H9 (cell line): ENCODE results near the gene FMO2. TPM values are rescaled to one million over a fixed set of nuclear protein-coding genes. Genes with fewer than 3 reads are reported as not detected.

ENCODE experiments used
- DNase-seq: peaks from one replicate; pipeline ENCODE4 v3.0.0-alpha.2; 2017
- H2AFZ ChIP-seq: one replicate; pipeline ENCODE4 v1.6.1; 2013; ENCODE audit warnings: mild to moderate bottlenecking, low read length, control low read depth, moderate library complexity
- H2AK5ac ChIP-seq: 2 replicates; pipeline ENCODE4 v1.6.1; 2013; ENCODE audit warnings: low read length, control low read depth, mixed read lengths; ENCODE audit not compliant: insufficient read length
- H2BK120ac ChIP-seq: one replicate; pipeline ENCODE4 v1.6.1; 2013; ENCODE audit warnings: low read depth, mild to moderate bottlenecking, low read length, control low read depth, inconsistent platforms; ENCODE audit not compliant: poor library complexity, severe bottlenecking
- H2BK12ac ChIP-seq: 2 replicates; pipeline ENCODE4 v1.6.1; 2013; ENCODE audit warnings: low read length, control low read depth, mixed read lengths, low read depth; ENCODE audit not compliant: insufficient read length
- H2BK15ac ChIP-seq: 2 replicates; pipeline ENCODE4 v1.6.1; 2013; ENCODE audit warnings: low read depth, low read length, control low read depth
- H2BK20ac ChIP-seq: one replicate; pipeline ENCODE4 v1.6.1; 2013; ENCODE audit warnings: low read depth, mild to moderate bottlenecking, low read length, control low read depth, inconsistent platforms; ENCODE audit not compliant: poor library complexity, severe bottlenecking
- H2BK5ac ChIP-seq: 2 replicates; pipeline ENCODE4 v1.6.1; 2013; ENCODE audit warnings: low read length, control low read depth, mixed read lengths; ENCODE audit not compliant: insufficient read length
- H3K14ac ChIP-seq: 2 replicates; pipeline ENCODE4 v1.6.1; 2013; ENCODE audit warnings: low read length, control low read depth; ENCODE audit not compliant: insufficient read depth
- H3K18ac ChIP-seq: 2 replicates; pipeline ENCODE4 v1.6.1; 2013; ENCODE audit warnings: low read depth, mild to moderate bottlenecking, mixed read lengths, low read length, control low read depth; ENCODE audit not compliant: insufficient read length
- H3K23ac ChIP-seq: 2 replicates; pipeline ENCODE4 v1.6.1; 2013; ENCODE audit warnings: low read length, control low read depth, mixed read lengths, low read depth; ENCODE audit not compliant: insufficient read length
- H3K23me2 ChIP-seq: 2 replicates; pipeline ENCODE4 v1.6.1; 2013; ENCODE audit warnings: low read depth, mild to moderate bottlenecking, mixed read lengths, low read length, control low read depth; ENCODE audit not compliant: insufficient read length, poor library complexity, severe bottlenecking
- H3K27ac ChIP-seq: 2 replicates; pipeline ENCODE4 v1.5.1; 2013; ENCODE audit warnings: low read length, control low read depth, mixed read lengths, low read depth; ENCODE audit not compliant: insufficient read length
- H3K27me3 ChIP-seq: 2 replicates; pipeline ENCODE4 v1.6.1; 2013; ENCODE audit warnings: low read length, control low read depth, inconsistent platforms; ENCODE audit not compliant: insufficient read depth
- H3K4ac ChIP-seq: 2 replicates; pipeline ENCODE4 v1.6.1; 2013; ENCODE audit warnings: low read depth, mild to moderate bottlenecking, control low read depth, inconsistent platforms, low read length, moderate library complexity
- H3K4me1 ChIP-seq: 2 replicates; pipeline ENCODE4 v1.6.1; 2013; ENCODE audit warnings: low read length, control low read depth, inconsistent platforms; ENCODE audit not compliant: insufficient read depth
- H3K4me2 ChIP-seq: 2 replicates; pipeline ENCODE4 v1.6.1; 2013; ENCODE audit warnings: low read length, control low read depth, mixed read lengths; ENCODE audit not compliant: insufficient read length, insufficient read depth
- H3K56ac ChIP-seq: 2 replicates; pipeline ENCODE4 v1.6.1; 2013; ENCODE audit warnings: low read depth, mild to moderate bottlenecking, mixed read lengths, low read length, control low read depth; ENCODE audit not compliant: insufficient read length
- H3K79me1 ChIP-seq: 2 replicates; pipeline ENCODE4 v1.6.1; 2013; ENCODE audit warnings: low read depth, mild to moderate bottlenecking, moderate library complexity, low read length, control low read depth, inconsistent platforms; ENCODE audit not compliant: insufficient read depth, poor library complexity, severe bottlenecking
- H3K79me2 ChIP-seq: 2 replicates; pipeline ENCODE4 v1.6.1; 2013; ENCODE audit warnings: low read length, control low read depth, inconsistent platforms; ENCODE audit not compliant: insufficient read depth
- H3K9ac ChIP-seq: 2 replicates; pipeline ENCODE4 v1.6.1; 2013; ENCODE audit warnings: low read length, control low read depth, mixed read lengths; ENCODE audit not compliant: insufficient read length; ENCODE audit errors: extremely low read depth
- H3K9me3 ChIP-seq: one replicate; pipeline ENCODE4 v1.6.1; 2013; ENCODE audit warnings: low read depth, low read length, inconsistent platforms; ENCODE audit not compliant: control insufficient read depth
- H3T11ph ChIP-seq: one replicate; pipeline ENCODE4 v1.6.1; 2013; ENCODE audit warnings: mild to moderate bottlenecking, low read length, control low read depth, inconsistent platforms
- H4K20me1 ChIP-seq: one replicate; pipeline ENCODE4 v1.6.1; 2013; ENCODE audit not compliant: control insufficient read depth, insufficient read length, insufficient read depth
- H4K5ac ChIP-seq: 2 replicates; pipeline ENCODE4 v1.6.1; 2013; ENCODE audit warnings: low read depth, mild to moderate bottlenecking, mixed read lengths, low read length, control low read depth; ENCODE audit not compliant: insufficient read length
- H4K8ac ChIP-seq: replicated peaks from 2 replicates; pipeline ENCODE4 v1.6.1; 2013; ENCODE audit warnings: low read length, control low read depth, mixed read lengths, low read depth; ENCODE audit not compliant: insufficient read length
- H4K91ac ChIP-seq: 2 replicates; pipeline ENCODE4 v1.6.1; 2013; ENCODE audit warnings: low read depth, mild to moderate bottlenecking, moderate library complexity, mixed read lengths, low read length, control low read depth; ENCODE audit not compliant: insufficient read length
- H3K27ac Mint-ChIP-seq, 3 experiments: 2 replicates in 2 of 3; 3 replicates in 1 of 3; pipeline ENCODE4 v1.8.0; 2020 to 2021; ENCODE audit warnings: mixed read lengths in 3 of 3, mild to moderate bottlenecking in 1 of 3, moderate library complexity in 1 of 3
- H3K27me3 Mint-ChIP-seq: 2 replicates; pipeline ENCODE4 v1.8.0; 2021; ENCODE audit warnings: low read depth, mild to moderate bottlenecking, moderate library complexity, mixed read lengths
- H3K36me3 Mint-ChIP-seq, 3 experiments: 2 replicates in 2 of 3; 3 replicates in 1 of 3; pipeline ENCODE4 v1.8.0; 2020 to 2021; ENCODE audit warnings: low read depth in 3 of 3, mixed read lengths in 3 of 3; ENCODE audit not compliant: insufficient read depth in 1 of 3
- H3K4me1 Mint-ChIP-seq, 2 experiments: 2 replicates each; pipeline ENCODE4 v1.8.0; 2020; ENCODE audit warnings: mixed read lengths in 2 of 2
- H3K4me3 Mint-ChIP-seq, 2 experiments: 2 replicates in 1 of 2; 3 replicates in 1 of 2; pipeline ENCODE4 v1.8.0; 2020 to 2021; ENCODE audit warnings: mild to moderate bottlenecking in 2 of 2, mixed read lengths in 2 of 2, moderate library complexity in 1 of 2
- H3K9me3 Mint-ChIP-seq, 2 experiments: 2 replicates in 1 of 2; 3 replicates in 1 of 2; pipeline ENCODE4 v1.8.0; 2020; ENCODE audit warnings: mild to moderate bottlenecking in 2 of 2, mixed read lengths in 2 of 2, moderate library complexity in 1 of 2
- CTCF ChIP-seq: fragments of 200-600 bp; sonication (generic); conservative IDR thresholded peaks from 3 replicates; pipeline ENCODE4 v1.8.0; 2021; ENCODE audit warnings: antibody characterized with exemption, mild to moderate bottlenecking
- WGBS: extraction: QIAGEN DNeasy Blood & Tissue Kit; methylation state at CpG from one replicate; pipeline ENCODE4 v1.1.7; 2013; ENCODE audit warnings: missing lambda C conversion rate, low lambda C conversion rate, mixed read lengths; ENCODE audit not compliant: insufficient read length; ENCODE audit errors: extremely low coverage; 5-methylcytosine and 5-hydroxymethylcytosine counted together
- total RNA-seq: library from RNA; stranded (reverse); gene quantifications from 2 replicates; pipeline ENCODE4 v1.2.1, GENCODE V29; 2021

Gene FMO2
- total RNA-seq, 1 experiment from 2014 or later: not detected

- Histone ChIP-seq H3K79me2 (no peaks in the 10 kb centered on the region), H3K79me1 (no peaks in the 10 kb centered on the region), H3K23me2 (no peaks in the 10 kb centered on the region), H2BK15ac (no peak overlapping the region), H4K91ac (no peak overlapping the region), H3K18ac (no peak overlapping the region), H2BK120ac (no peak overlapping the region), H3T11ph (no peak overlapping the region), H3K23ac (no peak overlapping the region), H4K8ac (no peak overlapping the region), H3K9ac (no peak overlapping the region), H3K9me3 (no peaks in the 10 kb centered on the region), H3K4me2 (no peak overlapping the region), H2AFZ (no peak overlapping the region), H3K4me1 (no peaks in the 10 kb centered on the region), H4K20me1 (no peaks in the 10 kb centered on the region), H2BK20ac (no peak overlapping the region), H3K56ac (no peak overlapping the region), H4K5ac (no peak overlapping the region), H3K4ac (no peak overlapping the region), H3K27ac (no peak overlapping the region), H3K27me3 (no peaks in the 10 kb centered on the region), H2BK5ac (no peak overlapping the region), H3K14ac (no peak overlapping the region), H2AK5ac (no peak overlapping the region), H2BK12ac (no peak overlapping the region)
- no peak for DNase-seq
- Mint-ChIP-seq H3K4me3 (no peak overlapping the region), H3K27ac (peak overlapping the region in 1 of 3 experiments; percentile 32; a peak in 1 of 7 replicates), H3K4me1 (peaks cover 15 to 17% of the 10 kb centered on the region in 2 experiments), H3K9me3 (peaks cover 0 to 2% of the 10 kb centered on the region in 2 experiments; a peak in 1 of 5 replicates), H3K36me3 (no peaks in the 10 kb centered on the region; a peak in 3 of 7 replicates), H3K27me3 (no peaks in the 10 kb centered on the region)
- no peak for TF ChIP-seq CTCF
- no CpG with 5 or more reads among the region's 4 CpGs for WGBS
Measured at GRCh38 chr1:171160639-171161354, 24.3 kb upstream of the FMO2 start.
